ENCODE data around the gene FNBP1L. TPM values are rescaled to one million over a fixed set of nuclear protein-coding genes. Genes with fewer than 3 reads are reported as not detected.

Gene FNBP1L
- total RNA-seq, 2 experiments from 2014 or later, result 0.19 to 0.26 TPM

Other genes starting within 250 kb of the FNBP1L start
- gene DR1, start 102.2 kb upstream of the FNBP1L start, total RNA-seq, result 10 to 100 TPM; 84.2 to 85.7 TPM
- gene BCAR3, start 233.7 kb downstream of the FNBP1L start, total RNA-seq, result under 1 TPM; 0.71 to 0.91 TPM